HG03159 (cell line): ENCODE data around the gene DDX53.

Experiments used
- ATAC-seq: cut with Tn5 transposase; IDR thresholded peaks from one replicate; pipeline ENCODE4 v1.9.1; 2021; ENCODE audit warnings: mild to moderate bottlenecking, moderate library complexity; ENCODE audit not compliant: unreplicated experiment

The DDX53 gene

DNA sequence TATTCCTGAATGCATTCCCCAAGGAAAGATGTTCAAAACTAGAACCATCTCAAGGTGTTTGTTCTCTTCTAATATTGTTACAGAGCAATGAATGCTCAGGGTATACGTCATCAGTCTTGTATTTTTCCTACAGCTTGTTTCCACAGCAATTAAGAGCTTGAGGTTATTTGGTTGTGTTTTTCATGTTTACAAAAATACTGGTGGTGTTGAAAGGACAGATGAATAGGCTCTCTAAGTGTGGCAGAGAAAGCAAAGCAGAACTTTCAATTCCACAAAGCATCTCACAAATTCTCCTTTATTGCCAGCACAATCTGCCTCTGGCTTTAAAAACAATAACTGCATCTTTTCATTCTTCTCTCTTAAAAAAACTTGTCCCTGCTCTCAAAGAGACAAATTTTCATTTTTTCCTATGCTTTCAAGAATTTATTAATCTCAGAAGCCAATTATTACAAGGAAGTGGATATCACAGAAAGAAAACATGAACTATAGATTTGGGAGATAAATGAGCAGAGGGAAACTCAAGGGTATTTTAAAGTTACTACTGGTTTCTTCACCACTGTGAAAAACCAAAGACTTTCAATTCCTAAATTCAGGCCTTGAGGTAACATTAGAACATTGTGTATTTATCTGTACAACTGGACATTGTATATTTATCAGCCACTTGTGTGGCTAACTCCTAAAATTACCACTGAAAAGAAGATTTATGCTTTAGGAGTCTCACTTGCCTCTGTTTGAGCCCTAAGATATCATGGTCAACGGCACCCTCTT is 49.2 kb downstream of the DDX53 start:
- ATAC-seq: no peak

DNA sequence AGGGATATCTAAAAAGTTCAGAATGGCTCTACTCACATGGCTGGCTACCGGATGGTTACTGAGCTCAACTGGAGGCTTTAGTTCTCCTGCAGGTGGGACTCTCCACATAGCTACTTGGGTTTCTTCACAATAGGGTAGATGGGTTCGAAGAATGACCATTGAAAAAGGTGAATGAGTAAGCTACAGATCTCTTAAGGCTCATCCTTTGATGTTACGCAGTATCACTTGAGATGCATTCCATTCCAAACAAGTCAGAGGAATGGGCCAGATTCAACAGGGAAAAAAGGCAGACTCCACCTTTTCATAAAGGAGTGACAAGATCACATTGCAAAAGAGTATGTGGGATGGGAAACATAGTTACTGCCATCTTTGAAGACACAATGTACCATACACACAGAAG is 52.6 kb downstream of the DDX53 start:
- ATAC-seq: no peak
